A549 (cell line): ENCODE results near the gene USP30.

Experiments
- KDM1A ChIP-seq: fragments of 200-600 bp; sonication (generic); IDR thresholded peaks from 2 replicates; pipeline ENCODE4 v1.6.1; 2016; ENCODE audit warnings: low read depth, mild to moderate bottlenecking
- PBX3 ChIP-seq: IDR thresholded peaks from 2 replicates; pipeline ENCODE4 v1.6.1; 2012
- REST ChIP-seq: fragments of 200-600 bp; sonication (generic); IDR thresholded peaks from 2 replicates; pipeline ENCODE4 v1.6.1; 2016; ENCODE audit warnings: antibody characterized with exemption, mild to moderate bottlenecking, moderate library complexity

DNA sequence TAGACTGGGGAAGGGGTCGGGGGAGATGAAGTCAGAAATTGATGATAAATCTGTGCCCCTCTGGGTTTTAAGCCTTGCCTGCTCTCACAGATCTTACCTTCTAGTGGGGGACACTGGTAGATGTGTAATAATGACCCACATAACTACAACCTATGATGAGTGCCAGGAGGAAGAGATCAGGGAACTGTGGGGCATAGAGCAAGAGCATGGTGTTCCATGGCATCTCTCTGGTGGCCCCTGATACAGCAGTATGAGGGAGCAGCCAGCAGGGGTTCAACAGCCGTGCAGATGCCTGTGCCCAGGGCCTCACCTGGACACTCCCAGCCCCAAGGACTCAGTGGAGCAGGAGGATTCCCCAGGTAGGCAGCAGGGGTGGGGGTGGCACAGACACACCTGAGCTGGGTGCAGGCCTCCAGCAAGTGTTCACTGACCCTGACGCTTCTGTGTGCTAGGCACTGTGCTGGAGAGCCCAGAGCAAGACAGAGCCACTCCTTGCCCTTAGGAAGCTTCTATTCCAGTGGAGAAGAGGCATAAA, 69.0 kb downstream of the USP30 start:
- TF ChIP-seq KDM1A: no peak
- no peak for TF ChIP-seq PBX3
- TF ChIP-seq REST: no peak
